Gastrocnemius medialis (tissue), 4 donors: ENCODE results near the gene CHCHD6. TPM values are rescaled to one million over a fixed set of nuclear protein-coding genes. Genes with fewer than 3 reads are reported as not detected.

ENCODE experiments used
- ATAC-seq, 2 donors: fragments of 150-250 bp; one replicate each; pipeline ENCODE4 v1.9.1; 2016
- DNase-seq, 2 donors: peaks; one replicate each; pipeline ENCODE4 v3.0.0-alpha.2; 2019
- H3K27ac ChIP-seq, 4 donors: fragments of 200-600 bp; sonication (generic); 1 replicate in 1 of 4; 2 replicates in 3 of 4; pipeline ENCODE4 v1.5.1; 2016 to 2018; ENCODE audit warnings: mild to moderate bottlenecking in 2 of 4, moderate library complexity in 1 of 4
- H3K27me3 ChIP-seq, 3 donors: fragments of 200-600 bp; sonication (generic) in 2 of 3; 1 replicate in 1 of 3; 2 replicates in 2 of 3; pipeline versions ENCODE4 v1.5.1 to v1.6.0; 2016 to 2019; ENCODE audit warnings: mild to moderate bottlenecking in 1 of 3, moderate library complexity in 1 of 3
- H3K36me3 ChIP-seq, 2 donors: fragments of 200-600 bp; sonication (generic) in 1 of 2; one replicate each; pipeline ENCODE4 v1.5.1; 2017 to 2018
- H3K4me1 ChIP-seq, 2 donors: fragments of 200-600 bp; sonication (generic) in 1 of 2; one replicate each; pipeline ENCODE4 v1.5.1; 2016 to 2017; ENCODE audit warnings: mild to moderate bottlenecking in 2 of 2
- H3K4me3 ChIP-seq, 4 donors: fragments of 200-600 bp; sonication (generic) in 3 of 4; 1 replicate in 1 of 4; 2 replicates in 3 of 4; pipeline ENCODE4 v1.5.1; 2016 to 2019; ENCODE audit warnings: mild to moderate bottlenecking in 2 of 4
- H3K9me3 ChIP-seq, 3 donors: fragments of 200-600 bp; sonication (generic) in 2 of 3; 1 replicate in 1 of 3; 2 replicates in 2 of 3; pipeline ENCODE4 v1.5.1; 2016 to 2019
- POLR2A ChIP-seq, 2 donors: fragments of 450-650 bp; IDR thresholded peaks; one replicate each; pipeline ENCODE4 v1.6.1; 2017; ENCODE audit warnings: antibody characterized with exemption in 2 of 2, mild to moderate bottlenecking in 2 of 2, moderate library complexity in 2 of 2
- in situ Hi-C, 4 donors: fragments of 200-750 bp; cut with MboI; loops; one replicate each; pipeline versions ENCODE4 v1.15.0 to v1.8.0; 2017; ENCODE audit warnings: low sequenced_read_pairs in 4 of 4
- intact Hi-C: fragments of 100-400 bp; cut with DNase I; formaldehyde crosslinking; loops from one replicate; pipeline ENCODE4 v1.15.1; 2023; ENCODE audit warnings: low total_unique reads
- total RNA-seq, 4 donors: library from RNA; depleted of rRNA; stranded (reverse); fragments of >200 nt; gene quantifications; one replicate each; pipeline versions ENCODE4 v1.1.0 to v1.2.3, GENCODE V29; 2016
- TF ChIP-seq, protein P1 (sequence below), 5 experiments: fragments of 450-650 bp in 3 of 5; fragments of 200-600 bp in 2 of 5; sonication (generic) in 2 of 5; IDR thresholded peaks in 4 of 5; conservative IDR thresholded peaks in 1 of 5; 1 replicate in 4 of 5; 2 replicates in 1 of 5; pipeline ENCODE4 v1.5.1; 2016 to 2019; ENCODE audit warnings: antibody characterized with exemption in 5 of 5, mild to moderate bottlenecking in 3 of 5, moderate library complexity in 3 of 5

Gene CHCHD6
- total RNA-seq, 4 donors from 2014 or later: 2.7 to 4.2 (median 3.4) TPM

- no peak for DNase-seq
- intact Hi-C loops: no loop called here
- in situ Hi-C loops: no loop called here
Measured at GRCh38 chr3:126931806-126932187, 227.8 kb downstream of the CHCHD6 start.

DNA sequence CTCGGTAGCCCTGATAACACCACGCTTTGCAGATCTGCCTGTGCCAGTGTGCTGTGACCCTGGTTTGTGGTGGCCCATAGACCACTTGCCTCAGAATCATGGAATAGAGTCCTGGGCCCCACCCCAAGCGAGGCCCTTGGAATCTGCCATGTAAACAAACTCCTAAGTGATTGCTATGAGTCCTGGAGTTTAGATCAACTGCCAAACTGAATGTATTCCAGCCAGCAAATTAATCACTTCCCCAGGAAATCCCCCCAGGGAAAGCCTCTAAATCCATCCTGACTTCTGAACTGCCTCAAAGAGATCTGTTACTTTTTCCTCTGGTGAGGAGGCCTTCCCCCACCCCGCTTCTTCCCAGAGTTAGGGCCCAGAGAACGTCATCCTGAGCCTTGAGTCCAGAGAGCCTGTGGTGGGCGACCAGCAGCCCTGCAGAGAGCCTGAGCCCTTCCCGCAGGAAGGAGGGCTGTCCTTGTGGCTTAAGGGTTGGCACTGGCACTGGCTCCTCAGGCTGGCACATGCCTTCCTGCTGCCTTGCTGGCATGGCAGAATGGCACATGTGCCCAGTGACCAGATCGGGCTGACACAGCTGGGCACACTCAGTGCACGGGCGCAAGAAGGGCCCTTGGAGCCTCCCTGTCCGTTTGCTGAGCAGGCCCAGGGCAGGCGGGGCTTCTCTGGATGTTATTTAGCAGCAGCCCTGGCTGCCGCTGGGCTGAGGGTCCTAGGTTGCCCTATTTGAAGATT, 228.3 kb downstream of the CHCHD6 start:
- in situ Hi-C loops: no loop called here
- DNase-seq: peak; percentile 40 to 59

More at GRCh38 chr3:126931806-126932187, 227.8 kb downstream of the CHCHD6 start:
- ATAC-seq: no peak
- peaks cover 9 to 10% of the 10 kb centered on the region in 2 donors for H3K4me1 ChIP-seq
- H3K27ac ChIP-seq: no peak overlapping the region
- no peaks in the 10 kb centered on the region for H3K36me3 ChIP-seq
- no peaks in the 10 kb centered on the region for H3K9me3 ChIP-seq
- TF ChIP-seq POLR2A (IDR thresholded peaks at IDR 0.05): no peak
- TF ChIP-seq, protein P1, sequence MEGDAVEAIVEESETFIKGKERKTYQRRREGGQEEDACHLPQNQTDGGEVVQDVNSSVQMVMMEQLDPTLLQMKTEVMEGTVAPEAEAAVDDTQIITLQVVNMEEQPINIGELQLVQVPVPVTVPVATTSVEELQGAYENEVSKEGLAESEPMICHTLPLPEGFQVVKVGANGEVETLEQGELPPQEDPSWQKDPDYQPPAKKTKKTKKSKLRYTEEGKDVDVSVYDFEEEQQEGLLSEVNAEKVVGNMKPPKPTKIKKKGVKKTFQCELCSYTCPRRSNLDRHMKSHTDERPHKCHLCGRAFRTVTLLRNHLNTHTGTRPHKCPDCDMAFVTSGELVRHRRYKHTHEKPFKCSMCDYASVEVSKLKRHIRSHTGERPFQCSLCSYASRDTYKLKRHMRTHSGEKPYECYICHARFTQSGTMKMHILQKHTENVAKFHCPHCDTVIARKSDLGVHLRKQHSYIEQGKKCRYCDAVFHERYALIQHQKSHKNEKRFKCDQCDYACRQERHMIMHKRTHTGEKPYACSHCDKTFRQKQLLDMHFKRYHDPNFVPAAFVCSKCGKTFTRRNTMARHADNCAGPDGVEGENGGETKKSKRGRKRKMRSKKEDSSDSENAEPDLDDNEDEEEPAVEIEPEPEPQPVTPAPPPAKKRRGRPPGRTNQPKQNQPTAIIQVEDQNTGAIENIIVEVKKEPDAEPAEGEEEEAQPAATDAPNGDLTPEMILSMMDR (IDR thresholded peaks at IDR 0.05 in 4 of 5, conservative IDR thresholded peaks at IDR 0.05 in 1 of 5): no peak
- no peak overlapping the region for H3K4me3 ChIP-seq
- no peaks in the 10 kb centered on the region for H3K27me3 ChIP-seq

DNA sequence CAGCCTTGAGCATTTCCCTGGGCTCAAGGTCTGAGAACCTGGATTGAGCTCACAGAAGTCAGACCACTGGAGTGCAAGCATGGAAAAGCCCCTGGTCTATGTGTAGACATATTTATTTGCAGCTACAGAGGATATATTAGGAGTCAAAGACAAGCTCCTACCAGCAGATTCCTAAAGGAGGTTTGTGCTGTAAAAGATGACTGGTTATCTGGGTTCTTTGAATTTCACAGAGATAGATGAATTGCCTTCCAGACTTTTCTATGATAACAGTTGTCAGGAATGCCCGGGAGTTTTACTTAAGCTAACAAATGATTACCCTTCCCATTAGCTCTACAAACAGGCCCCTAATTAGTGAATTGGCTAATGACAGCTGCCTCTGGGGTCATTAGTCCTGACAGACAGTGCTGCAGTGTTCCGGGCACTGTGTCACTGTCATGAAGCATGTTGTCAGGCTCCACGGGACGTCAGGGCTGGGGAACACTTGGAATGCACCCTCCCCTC, 230.0 kb downstream of the CHCHD6 start:
- DNase-seq (no peak), ATAC-seq (no peak)
- intact Hi-C loops: no loop called here
- H3K27ac ChIP-seq: no peak overlapping the region
- H3K4me3 ChIP-seq: no peak overlapping the region
- in situ Hi-C loops: no loop called here
- peaks cover 6 to 9% of the 10 kb centered on the region in 2 donors for H3K4me1 ChIP-seq
- no peak for TF ChIP-seq POLR2A (IDR thresholded peaks at IDR 0.05)
- TF ChIP-seq, protein P1 (IDR thresholded peaks at IDR 0.05 in 4 of 5, conservative IDR thresholded peaks at IDR 0.05 in 1 of 5): no peak
- H3K9me3 ChIP-seq: no peaks in the 10 kb centered on the region
- no peaks in the 10 kb centered on the region for H3K36me3 ChIP-seq
- H3K27me3 ChIP-seq: no peaks in the 10 kb centered on the region

More for the DNA sequence above, 228.3 kb downstream of the CHCHD6 start:
- H3K4me1 ChIP-seq: peaks cover 5 to 6% of the 10 kb centered on the region in 2 donors
- intact Hi-C loops: no loop called here
- no peak overlapping the region for H3K4me3 ChIP-seq
- H3K27ac ChIP-seq: no peak overlapping the region
- ATAC-seq: peak; percentile 69 to 83
- H3K27me3 ChIP-seq: no peaks in the 10 kb centered on the region
- H3K9me3 ChIP-seq: no peaks in the 10 kb centered on the region
- H3K36me3 ChIP-seq: no peaks in the 10 kb centered on the region
- no peak for TF ChIP-seq POLR2A (IDR thresholded peaks at IDR 0.05)
- TF ChIP-seq, protein P1 (IDR thresholded peaks at IDR 0.05 in 4 of 5, conservative IDR thresholded peaks at IDR 0.05 in 1 of 5): no peak

DNA sequence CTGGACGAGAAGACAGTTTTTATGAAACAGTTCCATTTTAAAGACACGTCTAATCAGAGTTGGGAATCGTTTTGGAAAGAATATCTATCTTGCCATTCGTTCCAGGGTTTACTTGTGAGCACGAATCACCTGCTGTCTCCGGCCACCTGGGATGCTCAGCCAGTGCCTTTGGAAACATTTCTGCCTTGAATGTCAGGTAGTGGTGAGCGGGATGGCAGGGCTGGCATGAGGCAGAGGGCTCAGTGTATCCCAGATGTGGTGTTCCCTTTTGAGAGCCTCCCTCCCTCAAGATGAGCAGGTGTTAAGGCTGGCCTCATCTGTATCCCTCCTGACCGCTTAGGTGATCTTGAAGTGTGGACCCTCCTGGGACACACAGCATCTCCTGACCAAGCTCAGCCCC, 231.0 kb downstream of the CHCHD6 start:
- intact Hi-C loops: no loop called here
- in situ Hi-C loops: no loop called here
- H3K4me1 ChIP-seq: peaks cover 6 to 9% of the 10 kb centered on the region in 2 donors

More for the DNA sequence above, 231.0 kb downstream of the CHCHD6 start:
- Histone ChIP-seq H3K4me3 (no peak overlapping the region), H3K9me3 (no peaks in the 10 kb centered on the region), H3K27ac (no peak overlapping the region), H3K27me3 (no peaks in the 10 kb centered on the region), H3K36me3 (no peaks in the 10 kb centered on the region)
- TF ChIP-seq POLR2A (IDR thresholded peaks at IDR 0.05): no peak
- TF ChIP-seq, protein P1 (IDR thresholded peaks at IDR 0.05 in 4 of 5, conservative IDR thresholded peaks at IDR 0.05 in 1 of 5): no peak
- no peak for DNase-seq
- no peak for ATAC-seq
